Measurements from ENCODE around the gene BTBD16. TPM values are rescaled to one million over a fixed set of nuclear protein-coding genes. Genes with fewer than 3 reads are reported as not detected.

BTBD16 gene
- total RNA-seq, 6 experiments from 2014 or later = not detected

GRCh38 chr10:122251459-122252255 is 19.4 kb upstream of the BTBD16 start:
- Mint-ChIP-seq H3K9me3 (no peaks in the 10 kb centered on the region), H3K27me3 (ENCODE audit: insufficient read depth) (no peaks in the 10 kb centered on the region; the same call in 1 of the 2 replicates), H3K4me1 (ENCODE audit: low read depth) (no peaks in the 10 kb centered on the region), H3K4me3 (no peak overlapping the region), H3K36me3 (ENCODE audit: low read depth) (peaks cover 4% of the 10 kb centered on the region; the same call in 1 of the 2 replicates), H3K27ac (no peak overlapping the region)
- TF ChIP-seq CTCF (IDR thresholded peaks at IDR 0.05) = no peak
- no peak for DNase-seq

GRCh38 chr10:122252805-122253204 is 18.3 kb upstream of the BTBD16 start:
- H3K27ac Mint-ChIP-seq = no peak overlapping the region
- no peaks in the 10 kb centered on the region for H3K9me3 Mint-ChIP-seq
- H3K4me1 Mint-ChIP-seq (ENCODE audit: low read depth) = no peaks in the 10 kb centered on the region
- H3K4me3 Mint-ChIP-seq = no peak overlapping the region
- H3K27me3 Mint-ChIP-seq (ENCODE audit: insufficient read depth) = no peaks in the 10 kb centered on the region; the same call in 1 of the 2 replicates
- no peak for TF ChIP-seq CTCF (IDR thresholded peaks at IDR 0.05)
- H3K36me3 Mint-ChIP-seq (ENCODE audit: low read depth) = peaks cover 4% of the 10 kb centered on the region; the same call in 1 of the 2 replicates
- DNase-seq = no peak

GRCh38 chr10:122253605-122254004 is 17.5 kb upstream of the BTBD16 start:
- Mint-ChIP-seq H3K4me3 (no peak overlapping the region), H3K27ac (no peak overlapping the region), H3K4me1 (ENCODE audit: low read depth) (peaks cover 2% of the 10 kb centered on the region), H3K9me3 (no peaks in the 10 kb centered on the region), H3K27me3 (ENCODE audit: insufficient read depth) (no peaks in the 10 kb centered on the region; the same call in 1 of the 2 replicates), H3K36me3 (ENCODE audit: low read depth) (peaks cover 4% of the 10 kb centered on the region; the same call in 1 of the 2 replicates)
- TF ChIP-seq CTCF (IDR thresholded peaks at IDR 0.05) = no peak
- no peak for DNase-seq

- H3K27ac Mint-ChIP-seq = no peak overlapping the region
Observed at GRCh38 chr10:122254831-122255230, 16.3 kb upstream of the BTBD16 start.

More at GRCh38 chr10:122254831-122255230, 16.3 kb upstream of the BTBD16 start:
- Mint-ChIP-seq H3K4me3 (no peak overlapping the region), H3K9me3 (no peaks in the 10 kb centered on the region), H3K36me3 (ENCODE audit: low read depth) (peaks cover 6% of the 10 kb centered on the region), H3K4me1 (ENCODE audit: low read depth) (peaks cover 7% of the 10 kb centered on the region), H3K27me3 (ENCODE audit: insufficient read depth) (no peaks in the 10 kb centered on the region; the same call in 1 of the 2 replicates)
- TF ChIP-seq CTCF (IDR thresholded peaks at IDR 0.05) = no peak
- DNase-seq = no peak
